HG02571 (cell line): ENCODE results near the gene PLCB4.

Experiments used
- ATAC-seq: cut with Tn5 transposase; IDR thresholded peaks from one replicate; pipeline ENCODE4 v1.9.1; 2021; ENCODE audit warnings: mild to moderate bottlenecking, moderate library complexity; ENCODE audit not compliant: unreplicated experiment

The PLCB4 gene

DNA sequence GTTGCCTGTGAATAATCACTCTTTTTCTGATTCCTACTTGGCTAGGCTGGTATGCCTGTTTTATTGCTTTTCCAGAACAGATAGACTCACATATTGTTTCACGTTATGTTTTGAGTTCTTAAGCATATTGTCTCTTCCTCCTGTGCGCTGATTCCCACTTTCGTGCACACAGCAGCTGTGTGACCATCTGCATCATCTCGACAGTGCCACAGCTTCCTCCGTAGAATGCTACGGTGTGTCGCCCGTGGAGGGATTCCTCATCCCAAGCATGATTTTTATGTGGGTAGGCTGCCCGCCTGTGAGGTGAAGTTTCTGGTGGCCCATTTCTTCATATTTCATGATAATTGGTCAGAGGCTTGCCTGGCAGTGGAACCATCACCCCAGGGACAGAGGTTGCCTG, 31.8 kb downstream of the PLCB4 start:
- no peak for ATAC-seq

DNA sequence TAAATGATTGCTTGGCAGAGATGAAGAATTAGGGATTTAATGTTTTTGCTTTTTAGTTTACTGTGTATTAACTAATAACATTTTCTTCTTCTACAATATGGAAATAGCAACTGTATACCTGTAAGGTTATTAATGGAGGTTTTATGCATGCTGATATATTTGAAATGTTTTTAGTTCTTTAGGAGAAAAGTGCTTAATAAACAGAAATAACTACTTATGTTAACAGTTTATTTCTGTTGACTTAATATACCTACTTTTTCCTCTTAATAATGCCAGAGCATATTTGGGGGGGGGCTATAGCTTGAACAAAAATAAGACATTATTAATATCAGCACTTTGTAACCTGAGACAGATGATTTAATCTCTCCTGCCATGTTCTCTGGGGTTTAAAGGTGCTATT, 33.6 kb downstream of the PLCB4 start:
- no peak for ATAC-seq

DNA sequence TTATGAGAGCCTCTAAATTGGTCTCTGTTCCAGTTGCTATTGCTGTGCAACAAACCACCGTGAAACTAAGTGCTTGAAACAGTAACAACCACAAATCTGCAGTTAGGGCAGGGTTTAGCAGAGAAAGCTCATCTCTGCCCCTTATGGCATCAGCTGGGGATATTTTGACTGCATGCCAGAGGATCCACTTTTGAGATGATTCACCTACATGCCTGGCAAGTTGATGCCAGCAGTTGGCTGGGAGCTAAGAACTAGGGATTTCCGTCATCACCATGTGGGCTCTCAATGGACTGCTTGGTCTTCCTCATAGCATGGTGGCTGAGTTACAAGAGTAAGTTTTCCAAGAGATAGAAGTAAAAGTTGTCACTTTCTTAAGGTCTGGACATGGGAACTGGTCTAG, 35.1 kb downstream of the PLCB4 start:
- no peak for ATAC-seq

DNA sequence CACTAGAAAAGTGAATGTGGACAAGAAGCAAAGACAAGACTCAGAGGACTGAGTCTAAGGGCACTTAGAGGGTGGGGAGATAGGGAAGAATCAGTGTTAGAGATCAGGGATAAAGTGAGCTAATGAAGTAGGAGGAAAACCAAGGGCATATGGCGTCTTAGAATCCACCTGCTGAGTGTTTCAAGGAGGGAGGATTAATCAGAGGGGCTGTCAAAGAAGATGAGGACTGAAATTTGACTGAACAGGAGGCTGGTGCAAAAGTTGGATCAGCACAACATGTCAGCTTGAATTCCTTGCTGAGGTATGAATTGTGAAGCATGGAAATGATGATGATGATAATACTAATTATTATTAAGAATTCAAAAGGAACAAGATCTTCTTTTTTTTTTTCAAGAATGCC, 39.4 kb downstream of the PLCB4 start:
- ATAC-seq = no peak

DNA sequence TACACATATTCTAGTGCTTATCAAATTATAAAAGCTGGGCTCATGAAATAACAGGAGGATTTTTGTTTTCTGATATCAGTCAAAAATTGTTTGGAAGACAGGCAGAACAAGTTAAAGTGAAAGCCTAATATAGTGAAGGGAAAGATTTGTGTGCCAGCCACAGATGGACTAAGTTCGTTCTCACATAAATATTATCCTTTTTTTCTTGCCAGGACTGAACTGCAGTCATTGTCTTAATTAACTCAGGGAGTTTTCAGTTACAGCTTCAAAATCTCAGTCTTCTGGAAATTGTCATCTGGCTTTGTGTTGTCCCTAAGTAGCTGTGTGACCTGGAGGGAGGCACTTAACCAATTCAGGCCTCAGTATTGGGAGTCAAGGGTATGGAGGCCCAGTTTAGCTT, 40.7 kb downstream of the PLCB4 start:
- ATAC-seq = no peak

DNA sequence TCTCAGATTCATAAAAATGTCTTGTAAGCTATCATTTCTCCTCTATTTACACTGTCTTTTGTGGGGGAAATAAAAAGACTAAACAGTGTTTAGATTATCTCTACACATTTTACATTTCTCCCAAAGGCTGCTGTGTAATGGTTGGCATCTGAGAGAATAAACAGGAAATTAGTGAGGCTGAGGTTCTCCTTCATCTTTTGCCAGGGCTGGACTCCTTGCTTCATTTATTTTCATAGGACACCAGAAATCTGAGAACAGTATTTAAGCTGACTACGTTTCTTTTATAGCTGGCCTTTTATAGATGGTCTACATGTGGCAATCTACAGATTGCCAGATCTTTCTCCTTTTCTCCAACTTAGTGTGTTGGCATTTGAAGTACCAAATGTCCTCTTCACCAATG, 41.5 kb downstream of the PLCB4 start:
- ATAC-seq = no peak

DNA sequence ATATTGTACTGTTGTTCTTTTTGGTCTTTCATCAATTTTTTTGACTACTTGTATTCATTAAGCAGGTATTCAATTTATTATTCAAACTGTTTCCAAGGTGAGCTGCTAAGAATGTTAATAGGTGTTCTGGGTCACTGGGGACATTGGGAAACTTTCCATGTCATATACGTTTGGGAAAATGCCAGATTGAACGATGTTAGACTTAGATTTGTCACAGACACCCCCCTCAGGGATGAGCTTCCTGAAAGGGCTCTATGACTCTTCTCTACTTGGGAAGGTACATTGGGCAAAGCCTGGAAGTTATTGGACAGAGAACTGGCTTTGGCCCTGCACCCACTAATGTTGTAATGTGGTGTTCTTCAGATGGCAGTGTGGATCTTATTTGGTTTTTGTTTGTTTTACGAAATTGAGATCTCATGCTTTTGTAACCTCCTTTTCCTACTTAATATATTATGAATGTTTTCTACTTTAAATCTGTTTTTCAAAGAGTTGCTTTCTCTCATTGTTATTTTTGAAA, 42.1 kb downstream of the PLCB4 start:
- no peak for ATAC-seq

DNA sequence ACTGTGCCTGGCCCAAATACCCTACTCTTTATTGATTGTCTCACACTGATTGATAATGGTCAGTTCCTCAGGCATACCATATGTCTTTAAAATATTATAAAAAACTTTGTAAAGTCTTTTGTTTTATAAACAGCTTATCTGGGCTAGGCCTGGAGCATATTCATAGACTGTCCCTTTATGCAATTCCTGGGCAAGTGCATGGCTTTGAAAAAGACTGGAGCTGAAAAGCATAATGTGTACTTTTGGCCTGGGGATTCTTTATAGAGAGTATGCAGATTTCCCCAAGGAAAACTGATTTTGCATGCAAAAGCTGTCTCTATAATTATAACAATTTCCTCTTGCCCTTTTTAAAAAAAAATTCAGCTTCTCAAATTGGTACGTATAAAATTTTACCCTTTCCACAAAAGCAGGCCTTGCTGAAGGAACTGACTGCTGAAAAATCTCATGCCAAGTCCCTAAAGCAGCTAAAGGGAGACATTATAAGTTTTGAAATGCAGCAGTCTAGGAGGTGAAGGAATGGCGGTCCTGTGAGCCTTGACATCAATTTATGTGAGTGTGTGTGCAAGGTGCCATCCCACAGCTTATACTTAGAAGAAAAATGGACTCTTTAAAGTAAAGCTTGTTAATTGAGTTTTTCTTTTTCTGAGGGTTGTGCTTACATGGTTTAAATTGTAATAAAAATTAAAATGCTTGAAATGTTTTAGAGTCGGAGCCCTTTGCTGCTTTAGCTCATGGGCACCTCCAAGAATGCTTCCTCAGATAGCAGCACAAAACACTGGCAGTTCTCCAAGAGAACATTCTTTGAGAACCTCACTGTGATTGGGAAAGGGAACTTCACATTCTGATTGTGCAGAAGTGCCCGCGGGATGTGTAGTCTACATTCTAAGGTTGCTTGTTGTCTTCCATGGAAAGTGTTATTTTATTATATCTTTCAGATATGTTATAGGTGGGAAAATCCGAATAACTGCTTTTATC, 43.9 kb downstream of the PLCB4 start:
- ATAC-seq = no peak

DNA sequence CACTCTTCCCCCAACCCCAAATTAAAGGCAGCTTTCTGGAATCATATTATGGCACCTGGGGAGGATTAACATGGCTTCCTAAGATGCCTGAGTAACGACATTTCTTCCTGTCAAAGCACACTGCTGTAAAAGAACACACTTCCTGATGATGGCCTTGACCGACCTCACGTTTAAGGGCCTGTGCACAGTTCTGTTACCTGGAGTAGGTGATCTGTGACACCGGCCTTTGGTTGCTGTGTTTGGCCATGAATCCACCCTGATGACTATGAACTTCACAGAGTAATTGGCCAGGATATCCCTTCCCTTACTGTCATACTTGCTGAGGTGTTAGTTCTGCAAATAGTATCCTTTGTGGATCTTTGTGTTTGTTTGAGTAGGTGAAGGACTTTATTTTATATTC, 45.8 kb downstream of the PLCB4 start:
- ATAC-seq = no peak

DNA sequence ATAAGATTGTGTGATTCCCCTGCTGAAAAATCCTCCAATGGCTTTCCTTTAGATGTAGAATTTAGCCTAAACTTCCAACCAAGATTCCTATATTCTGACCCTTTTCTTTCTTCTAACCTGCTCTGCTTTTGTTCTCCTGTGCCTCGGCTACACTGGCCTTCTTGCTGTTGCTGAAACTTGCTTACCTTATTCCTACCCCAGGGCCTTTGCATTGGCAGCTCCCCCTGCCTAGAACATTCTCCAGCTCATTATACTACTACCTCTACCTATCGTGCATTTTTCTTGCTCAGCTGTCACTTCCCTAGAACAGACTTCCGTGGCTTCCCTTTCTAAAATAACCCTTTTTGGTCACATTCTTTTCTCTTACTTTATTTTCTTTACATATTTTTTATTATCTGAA, 48.7 kb downstream of the PLCB4 start:
- no peak for ATAC-seq

DNA sequence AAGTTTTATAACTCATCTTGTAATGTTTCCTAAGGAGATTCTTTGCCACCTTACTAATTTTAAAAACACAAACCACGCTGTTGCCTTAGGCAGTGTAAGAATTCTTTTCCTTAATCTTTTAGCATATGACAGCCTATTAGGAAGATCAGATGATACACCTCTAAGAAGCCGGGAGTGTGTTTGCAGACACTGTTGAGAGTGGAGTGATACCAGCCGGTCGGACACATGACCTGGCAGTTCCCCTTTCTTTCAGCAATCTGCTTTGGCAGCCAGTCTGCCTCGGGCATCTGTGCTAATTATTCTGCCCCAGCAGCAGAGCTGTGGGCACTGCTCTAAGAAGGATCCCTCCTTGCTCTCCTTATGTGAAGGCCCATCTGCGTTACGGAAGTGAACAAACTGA, 50.9 kb downstream of the PLCB4 start:
- ATAC-seq = no peak

DNA sequence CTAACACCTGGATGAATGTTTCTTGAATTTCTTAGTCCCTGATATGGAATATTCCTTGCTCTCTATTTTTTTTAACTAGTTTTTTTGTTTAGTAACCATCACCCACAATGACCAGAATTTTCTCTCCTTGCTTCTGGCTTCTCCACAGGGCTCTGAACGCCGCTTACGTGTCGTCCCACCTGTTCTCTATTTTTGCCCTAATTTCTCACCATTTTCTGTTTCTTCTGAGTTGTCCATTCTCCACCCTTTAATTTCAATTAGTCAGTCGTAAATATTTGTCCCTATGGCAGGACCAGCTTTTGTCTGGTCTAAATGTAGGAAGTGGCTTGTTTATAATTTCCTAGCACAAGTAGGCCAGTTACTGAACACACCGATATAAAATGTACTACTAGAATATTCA, 52.3 kb downstream of the PLCB4 start:
- ATAC-seq = no peak

DNA sequence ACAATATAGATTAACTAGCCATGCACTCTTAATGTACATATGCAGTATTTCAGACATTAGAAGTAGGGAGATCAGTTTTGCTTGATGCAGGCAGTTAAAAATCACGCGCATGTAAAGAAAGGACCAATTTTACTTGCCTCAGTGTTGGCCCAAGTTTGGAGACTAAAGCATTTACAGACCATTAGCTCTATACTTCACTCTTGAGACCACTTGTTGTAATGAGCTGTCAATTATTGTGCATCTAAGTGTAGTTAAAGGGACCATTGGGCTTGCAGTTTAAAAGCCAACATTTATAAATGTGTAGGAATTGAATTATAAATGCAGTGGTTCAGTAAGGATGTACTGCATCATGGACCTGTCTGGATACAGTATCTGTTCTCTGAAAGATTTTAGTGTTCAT, 53.7 kb downstream of the PLCB4 start:
- ATAC-seq = no peak

DNA sequence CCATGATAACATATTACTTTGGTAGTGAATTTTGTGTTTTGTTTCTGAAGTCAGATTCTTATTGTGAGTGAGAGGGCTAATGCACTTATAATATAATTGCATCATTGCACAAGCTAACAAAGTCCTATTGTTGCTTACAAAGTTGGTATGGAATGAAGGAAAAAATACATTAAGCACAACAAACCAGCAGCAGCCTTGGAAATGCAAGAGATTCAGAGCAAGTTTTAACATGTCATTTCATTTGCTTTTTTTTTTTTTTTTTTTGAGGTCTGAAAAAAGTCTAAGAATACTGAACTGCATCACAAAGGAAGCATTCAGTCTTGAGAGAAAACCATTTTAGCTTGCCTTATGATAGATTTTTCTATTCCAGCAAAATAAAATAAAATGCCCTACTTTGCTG, 57.6 kb downstream of the PLCB4 start:
- ATAC-seq = no peak

DNA sequence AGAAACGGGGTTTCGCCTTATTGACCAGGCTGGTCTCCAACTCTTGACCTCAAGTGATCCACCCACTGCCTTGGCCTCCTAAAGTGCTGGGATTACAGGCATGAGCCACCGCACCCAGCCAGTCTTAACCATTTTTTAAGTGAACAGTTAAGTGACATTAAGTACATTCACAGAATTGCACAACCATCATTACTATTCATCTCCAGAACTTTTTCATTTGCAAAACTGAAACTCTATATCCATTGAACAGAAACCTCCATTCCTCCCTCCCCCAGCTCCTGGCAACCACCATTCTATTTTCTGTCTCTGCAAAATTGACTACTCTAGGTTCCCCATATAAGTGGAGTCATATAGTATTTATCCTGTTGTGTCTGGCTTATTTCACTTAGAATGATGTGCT, 59.7 kb downstream of the PLCB4 start:
- no peak for ATAC-seq

DNA sequence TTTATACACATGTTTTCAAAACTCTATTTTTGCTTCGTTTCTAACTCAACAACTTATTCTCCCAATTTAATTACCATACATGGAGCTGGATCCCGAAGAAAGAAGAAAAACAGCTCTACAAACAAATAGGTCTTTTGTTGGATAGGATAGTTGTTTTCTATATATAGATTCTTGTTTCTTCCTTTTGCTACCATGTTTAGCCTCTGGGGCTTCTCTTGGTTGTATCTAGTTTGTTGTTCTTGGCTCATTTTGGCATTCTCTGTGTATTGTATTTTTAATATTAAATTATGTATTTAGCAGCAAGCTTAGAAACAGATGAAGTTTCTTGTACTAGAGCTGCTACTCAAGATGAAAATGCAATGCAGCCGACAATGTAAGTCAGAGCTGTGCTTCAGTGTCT, 60.9 kb downstream of the PLCB4 start:
- ATAC-seq = no peak

DNA sequence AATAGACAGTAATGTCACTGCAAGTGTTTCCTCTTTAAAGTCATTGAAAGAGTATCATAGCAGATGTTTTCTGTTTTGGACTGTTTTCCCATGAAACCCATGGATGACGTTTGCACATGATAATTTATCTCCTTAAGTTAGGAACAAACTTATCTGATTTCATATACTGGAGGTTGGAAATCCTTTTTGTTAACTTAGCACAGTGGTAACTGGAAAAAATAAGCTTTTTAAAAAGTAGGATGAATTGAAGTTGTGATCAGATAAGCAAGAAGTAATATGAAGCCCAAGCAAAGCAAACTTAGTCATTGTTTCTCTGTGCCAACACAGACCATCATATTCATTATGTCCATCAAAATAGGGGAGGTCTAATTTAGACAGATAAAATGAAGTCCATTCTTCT, 61.6 kb downstream of the PLCB4 start:
- ATAC-seq = no peak

DNA sequence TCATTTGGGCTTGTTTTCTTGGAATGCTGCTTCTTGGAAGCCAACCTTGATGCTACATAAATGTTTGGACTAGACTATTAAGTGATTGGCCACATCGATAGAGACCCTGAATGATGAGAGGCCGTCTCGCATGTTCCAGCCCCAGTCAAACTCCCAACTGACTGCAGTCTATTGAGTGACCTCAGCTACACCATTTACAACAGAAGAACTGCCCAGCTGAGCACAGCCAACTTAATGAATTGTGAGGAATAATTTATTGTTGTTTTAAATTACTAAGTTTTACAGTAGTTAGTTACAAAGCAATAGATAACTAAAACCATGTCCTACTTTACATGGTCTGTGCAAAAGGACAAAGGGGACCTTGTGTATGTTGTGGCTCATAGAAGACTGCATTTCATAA, 63.0 kb downstream of the PLCB4 start:
- no peak for ATAC-seq

DNA sequence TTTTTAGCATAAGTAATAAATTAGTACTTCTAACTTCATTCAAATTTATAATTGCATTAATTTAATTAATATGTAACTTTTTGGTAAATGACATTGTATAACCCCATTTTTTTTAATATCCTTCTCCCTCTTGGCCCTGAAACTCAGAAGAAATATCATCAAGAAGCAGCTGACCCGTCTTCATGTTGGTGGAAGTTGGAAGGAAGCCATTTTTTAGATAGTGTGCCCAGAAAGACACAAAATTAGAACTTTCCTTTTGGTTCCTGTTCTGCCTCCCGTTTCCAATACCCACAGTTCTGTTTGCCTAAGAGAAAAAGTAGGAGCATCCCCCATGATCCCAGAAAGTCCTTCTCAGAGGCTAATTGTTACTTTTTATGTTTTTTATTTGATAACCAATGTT, 65.5 kb downstream of the PLCB4 start:
- no peak for ATAC-seq

DNA sequence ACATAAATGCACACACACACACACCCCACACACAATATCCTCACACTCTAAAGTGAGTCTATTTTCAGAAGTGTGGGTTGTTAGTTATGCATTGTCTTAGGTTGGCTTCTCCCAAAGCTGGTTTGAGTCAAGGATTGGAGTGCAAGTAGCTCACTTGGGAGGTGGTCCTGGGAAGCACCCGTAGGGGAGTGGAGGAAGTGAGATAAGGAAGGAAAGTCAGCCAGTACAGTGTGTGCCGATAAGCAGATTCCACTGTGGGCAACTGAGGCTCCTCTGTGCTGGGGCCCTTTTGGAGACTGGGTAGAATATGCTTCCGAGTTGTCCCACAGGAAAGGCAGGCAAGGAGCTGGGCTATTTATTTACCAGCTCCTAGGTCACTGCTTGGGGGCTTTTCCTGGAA, 67.2 kb downstream of the PLCB4 start:
- ATAC-seq = no peak

DNA sequence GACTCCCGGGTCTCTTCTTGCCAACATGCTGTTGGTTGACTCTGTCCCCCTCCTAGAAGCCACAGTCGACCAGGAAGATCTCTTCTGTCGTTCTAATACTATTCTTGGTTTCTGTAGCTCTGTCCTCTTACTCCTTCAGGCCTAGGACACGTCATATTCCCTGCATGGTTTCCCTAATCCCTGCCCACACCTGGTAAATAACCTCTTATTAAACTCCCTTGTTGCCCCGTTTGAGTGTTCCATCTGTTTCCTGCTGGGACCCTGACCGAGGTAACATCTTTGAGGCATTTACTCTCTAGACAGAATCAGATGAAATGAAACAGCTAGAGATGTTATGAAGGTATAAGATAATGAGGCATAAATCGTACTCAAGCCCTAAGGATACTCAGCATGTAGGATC, 68.1 kb downstream of the PLCB4 start:
- no peak for ATAC-seq

DNA sequence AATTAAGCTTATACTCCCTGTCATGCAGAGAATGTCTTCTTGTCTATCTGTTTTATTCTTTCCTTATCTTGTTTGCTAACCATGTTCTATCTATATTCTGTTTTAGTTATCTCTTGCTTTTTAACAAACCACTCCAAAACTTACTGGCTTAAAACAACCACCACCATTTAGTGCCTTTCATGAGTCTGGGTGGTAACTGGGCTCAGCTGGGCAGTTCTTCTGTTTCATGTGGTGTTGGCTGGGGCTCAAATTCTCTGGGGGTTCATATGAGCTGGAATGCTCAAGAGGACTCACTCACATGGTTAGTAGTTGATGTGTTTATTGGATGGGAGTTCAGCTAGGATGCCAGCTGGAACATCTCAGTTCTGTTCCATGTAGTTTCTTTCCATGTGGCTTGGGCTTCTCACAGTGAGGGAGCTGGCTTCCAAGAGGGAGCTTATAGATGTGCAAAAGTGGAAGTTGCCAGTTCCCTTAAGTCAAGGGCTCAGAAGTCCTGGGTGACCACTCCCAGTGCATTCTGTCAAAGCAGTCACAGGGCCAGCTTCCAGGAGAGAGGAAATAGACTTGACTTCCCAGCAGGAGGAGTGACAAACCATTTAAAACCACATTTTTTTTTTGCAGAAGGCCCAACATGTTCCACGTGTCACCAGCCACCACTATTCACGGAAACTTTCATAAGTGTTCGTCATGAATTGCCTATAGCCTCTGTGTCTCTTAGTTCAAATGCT, 70.4 kb downstream of the PLCB4 start:
- ATAC-seq = no peak
